NCI-H1417 treated with DMSO at 0.1 percent for 48 hours (cell line): ENCODE measurements around the gene EIPR1.
"Not testable (repeated sequence)": the region's sequence is repeated elsewhere in the genome, so short reads cannot be mapped to it uniquely, and the experiment has no call there.

ENCODE experiments used
- DNase-seq: peaks from one replicate; lab custom pipeline; 2025; lab: John Stamatoyannopoulos, UW

The EIPR1 gene

DNA sequence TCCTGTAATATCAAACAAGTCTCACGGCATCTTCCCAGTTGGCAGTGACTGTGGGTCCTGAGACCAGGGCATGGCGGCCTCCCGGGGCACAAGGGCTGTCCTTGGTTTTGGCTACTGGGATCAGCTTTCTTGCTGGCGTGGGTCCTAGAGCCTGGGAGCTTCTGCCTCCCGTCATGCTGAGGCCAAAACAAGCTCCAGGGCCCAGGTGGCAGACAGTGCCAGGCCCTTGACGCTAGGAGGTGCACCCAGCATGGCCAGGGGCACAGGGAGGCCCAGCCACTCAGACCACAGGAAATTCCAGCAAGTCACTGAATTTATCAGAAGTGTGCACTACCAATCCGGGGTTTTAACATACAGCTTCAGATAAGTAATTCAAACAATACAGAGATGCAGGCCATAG lies 184.7 kb downstream of the EIPR1 start:
- DNase-seq: no peak

DNA sequence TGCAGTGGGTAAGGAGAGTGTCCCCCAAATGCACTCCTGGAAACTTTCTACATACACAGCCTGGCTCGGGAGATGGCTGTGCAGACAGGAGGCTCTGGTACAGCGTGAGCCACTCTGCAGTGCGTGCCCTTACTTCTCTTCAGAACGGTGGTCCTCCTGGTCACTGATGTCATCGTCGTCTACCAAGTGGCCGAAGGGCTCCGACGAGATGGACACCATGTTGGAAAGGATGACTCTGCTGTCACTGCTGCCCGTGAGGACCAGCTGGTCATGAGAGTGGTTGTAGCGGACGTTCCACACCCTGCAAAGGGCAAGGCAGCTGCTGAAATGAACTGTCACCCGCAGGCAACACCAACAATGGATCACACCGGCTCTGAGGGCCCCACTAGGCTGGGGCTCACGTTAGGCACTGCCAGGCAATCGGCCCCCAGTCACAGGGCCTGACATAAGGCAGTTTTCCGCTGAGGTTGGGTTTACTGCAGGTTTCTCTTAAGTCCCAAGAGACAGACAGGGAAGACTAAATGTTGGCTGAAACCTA lies 185.3 kb downstream of the EIPR1 start:
- DNase-seq: no peak

DNA sequence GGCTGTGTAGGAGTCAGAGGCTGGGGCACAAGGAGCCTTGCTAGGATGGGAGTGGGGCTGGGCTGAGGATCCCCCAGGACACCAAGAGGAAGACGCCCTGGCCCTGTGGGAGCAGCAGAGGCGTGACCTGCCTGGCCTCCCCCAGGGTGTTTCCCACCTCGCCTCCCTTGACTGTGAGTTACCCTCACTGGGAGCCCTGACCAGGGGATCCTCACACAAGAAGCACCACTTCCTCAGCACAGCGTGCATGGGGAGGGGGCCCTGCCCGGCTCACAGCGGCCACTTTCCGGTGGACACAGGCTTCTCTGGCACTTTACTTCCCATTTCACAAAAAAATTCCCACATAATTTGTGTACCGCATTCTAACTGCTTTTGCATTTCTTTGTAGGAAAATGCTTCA lies 187.7 kb downstream of the EIPR1 start:
- DNase-seq: no peak

DNA sequence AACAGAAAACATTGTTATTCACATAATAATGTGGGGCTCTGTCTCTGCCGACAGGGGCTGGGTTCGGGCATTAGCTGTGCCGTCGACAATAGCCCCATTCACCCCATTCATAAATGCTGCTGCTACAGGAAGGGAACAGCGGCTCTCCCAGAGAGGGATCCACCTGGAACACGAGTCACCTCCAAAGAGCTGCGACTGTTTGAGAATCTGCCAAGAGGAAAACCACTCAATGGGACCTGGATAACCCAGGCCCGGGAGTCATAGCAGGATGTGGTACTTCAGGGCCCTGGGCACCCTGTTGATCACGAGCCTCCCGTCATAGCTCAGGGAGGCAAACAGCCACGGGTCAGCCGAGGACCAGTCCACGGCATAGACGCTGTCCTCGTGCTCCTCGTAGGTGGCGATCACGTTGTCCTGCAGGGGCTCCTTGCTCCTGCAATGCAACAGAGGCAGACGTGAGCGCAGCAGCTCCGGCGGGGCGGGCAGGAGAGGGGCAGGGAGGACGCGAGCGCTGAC lies 188.5 kb downstream of the EIPR1 start:
- no peak for DNase-seq

DNA sequence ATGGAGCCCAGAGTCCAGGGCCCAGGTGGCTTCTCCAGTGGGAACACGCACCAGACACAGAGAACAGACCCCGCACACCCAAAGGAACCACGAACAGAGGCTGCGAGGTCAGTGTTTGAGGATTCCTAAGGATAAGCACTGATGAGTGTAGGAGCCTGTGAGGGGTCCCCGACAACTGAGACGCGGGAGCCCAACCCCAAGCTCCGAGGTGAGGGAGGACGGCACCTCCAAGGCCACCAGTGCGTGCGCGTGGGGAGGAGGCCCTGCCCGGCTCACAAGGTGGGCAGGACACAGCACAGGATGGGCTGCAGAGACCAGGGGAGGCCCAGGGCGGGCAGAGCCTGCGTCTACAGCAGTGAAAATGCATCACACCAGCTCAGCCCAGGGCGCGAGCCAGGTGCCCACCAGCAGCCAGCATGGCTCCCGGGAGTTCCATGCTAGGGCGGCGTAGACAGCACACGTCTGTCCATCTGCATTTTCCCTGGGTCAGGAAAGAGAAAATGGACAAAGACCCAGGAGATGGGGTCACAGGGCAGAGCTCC lies 189.1 kb downstream of the EIPR1 start:
- DNase-seq: no peak

DNA sequence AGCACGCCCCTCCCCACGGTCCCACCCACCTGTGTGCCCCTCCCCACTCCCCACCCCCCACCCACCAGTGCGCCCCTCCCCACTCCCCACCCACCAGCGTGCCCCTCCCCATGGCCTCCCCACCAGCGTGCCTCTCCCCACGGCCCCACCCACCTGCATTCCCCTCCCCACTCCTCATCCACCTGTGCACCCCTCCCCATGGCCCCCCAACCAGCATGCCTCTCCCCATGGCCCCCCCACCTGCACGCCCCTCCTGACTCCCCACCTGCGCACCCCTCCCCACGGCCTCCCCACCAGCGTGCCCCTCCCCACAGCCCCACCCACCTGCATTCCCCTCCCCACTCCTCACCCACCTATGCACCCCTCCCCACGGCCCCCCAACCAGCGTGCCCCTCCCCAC lies 190.2 kb downstream of the EIPR1 start:
- DNase-seq: no peak

DNA sequence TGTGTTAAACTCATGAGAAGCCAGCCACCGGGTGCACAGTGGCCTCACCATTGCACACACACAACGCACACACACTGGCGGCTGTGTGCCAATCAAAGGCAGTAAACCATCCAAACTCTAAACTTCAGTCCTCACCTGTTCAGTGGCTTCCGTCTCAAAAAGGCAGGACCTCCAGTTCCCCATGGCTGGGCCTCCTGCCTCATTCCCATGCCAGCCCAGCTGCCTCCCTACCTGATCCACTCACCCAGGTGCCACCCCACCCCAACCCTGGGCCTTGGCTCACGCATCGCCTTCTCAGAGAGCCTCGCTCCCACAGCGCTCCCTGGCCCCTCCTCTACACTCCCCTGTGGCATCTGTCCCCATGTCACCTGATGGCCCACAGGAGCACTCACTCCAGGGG lies 190.9 kb downstream of the EIPR1 start:
- no peak for DNase-seq

DNA sequence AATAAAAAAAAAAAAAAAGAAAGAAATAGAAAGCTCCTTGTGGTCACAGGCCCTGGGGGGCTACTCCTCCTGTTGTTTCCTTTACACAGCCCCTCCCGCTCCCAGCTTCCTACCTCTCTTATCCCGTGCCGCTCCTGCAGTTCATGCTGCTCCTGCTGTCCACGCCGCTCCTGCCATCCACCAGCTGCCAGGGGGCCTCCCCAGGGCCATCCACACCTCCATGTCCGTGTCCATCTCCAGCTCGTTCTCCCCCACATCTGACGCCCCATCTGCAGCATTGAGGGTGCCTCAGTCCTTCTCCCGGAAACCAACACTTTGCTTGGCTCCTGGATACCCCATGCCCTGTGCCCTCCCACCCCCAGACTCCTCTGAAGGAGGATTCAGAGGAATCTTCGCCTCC lies 191.7 kb downstream of the EIPR1 start:
- DNase-seq: no peak

DNA sequence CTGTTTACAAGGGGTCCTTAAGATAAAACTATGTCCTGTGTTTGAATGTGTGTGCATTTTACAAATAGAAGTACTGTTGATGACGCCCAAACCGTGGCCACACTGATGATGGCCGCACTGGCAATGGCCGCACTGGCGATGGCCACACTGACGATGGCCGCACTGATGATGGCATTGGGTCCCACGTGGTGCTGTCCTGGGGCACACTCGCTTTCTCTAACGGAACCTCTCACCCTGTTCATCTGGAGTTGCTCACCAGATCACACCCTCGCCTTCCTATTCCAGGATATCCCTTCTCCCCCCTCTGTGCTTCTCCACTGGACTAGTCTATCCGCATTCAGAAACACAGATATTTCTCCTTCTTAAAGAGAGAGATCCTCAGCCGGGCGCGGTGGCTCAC lies 192.4 kb downstream of the EIPR1 start:
- no peak for DNase-seq

DNA sequence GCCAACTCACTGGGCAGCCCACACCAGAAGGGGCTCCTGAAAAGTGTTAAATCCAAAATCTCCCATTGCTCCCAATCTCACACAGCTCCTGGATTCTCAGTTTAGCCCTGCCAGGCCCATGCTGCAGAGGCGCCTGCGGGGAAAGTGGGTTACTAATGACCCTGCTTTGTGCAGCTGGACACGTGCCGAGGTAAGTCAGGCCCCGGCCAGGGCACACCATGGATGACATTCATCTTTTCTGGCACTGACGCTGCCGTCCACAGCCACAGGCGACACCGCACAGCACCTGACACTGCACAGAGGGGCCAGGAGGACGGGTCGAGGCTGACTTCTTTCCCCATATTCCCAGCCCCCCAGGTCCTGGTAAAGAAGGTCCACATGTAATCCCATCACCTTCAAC lies 193.5 kb downstream of the EIPR1 start:
- no peak for DNase-seq

DNA sequence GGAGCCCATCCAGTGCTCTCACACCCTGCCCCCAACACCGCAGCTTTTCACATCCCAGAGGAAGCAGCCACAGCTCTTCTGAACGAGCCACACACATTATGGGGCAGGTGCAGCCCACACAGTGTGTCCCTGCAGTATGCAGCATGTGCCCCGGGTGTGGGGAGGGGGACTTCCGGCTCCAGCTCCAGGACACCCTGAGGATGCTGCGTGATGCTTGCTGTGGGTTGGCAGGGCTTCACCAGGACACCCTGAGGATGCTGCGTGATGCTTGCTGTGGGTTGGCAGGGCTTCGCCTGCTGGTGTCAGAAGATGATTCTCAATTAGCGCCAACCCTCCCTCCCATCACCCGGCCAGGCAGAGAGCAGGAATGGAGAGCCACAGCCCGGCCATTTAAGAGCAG lies 193.9 kb downstream of the EIPR1 start:
- no peak for DNase-seq

DNA sequence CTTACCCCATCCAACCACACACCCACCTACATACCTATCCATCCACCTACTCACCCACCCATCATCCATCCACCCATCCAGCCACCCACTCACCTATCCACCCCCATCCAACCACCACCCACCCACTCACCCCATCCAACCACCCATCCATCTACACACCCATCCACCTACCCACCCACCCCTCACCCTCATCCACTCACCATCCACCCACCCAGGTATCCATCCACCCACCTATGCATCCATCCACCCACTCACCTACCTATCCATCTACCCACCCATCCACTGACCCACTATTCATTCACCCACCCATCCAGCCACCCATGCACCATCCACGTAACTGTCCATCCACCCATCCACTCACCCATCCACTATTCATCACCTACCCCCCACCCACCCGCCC lies 194.8 kb downstream of the EIPR1 start:
- no peak for DNase-seq

DNA sequence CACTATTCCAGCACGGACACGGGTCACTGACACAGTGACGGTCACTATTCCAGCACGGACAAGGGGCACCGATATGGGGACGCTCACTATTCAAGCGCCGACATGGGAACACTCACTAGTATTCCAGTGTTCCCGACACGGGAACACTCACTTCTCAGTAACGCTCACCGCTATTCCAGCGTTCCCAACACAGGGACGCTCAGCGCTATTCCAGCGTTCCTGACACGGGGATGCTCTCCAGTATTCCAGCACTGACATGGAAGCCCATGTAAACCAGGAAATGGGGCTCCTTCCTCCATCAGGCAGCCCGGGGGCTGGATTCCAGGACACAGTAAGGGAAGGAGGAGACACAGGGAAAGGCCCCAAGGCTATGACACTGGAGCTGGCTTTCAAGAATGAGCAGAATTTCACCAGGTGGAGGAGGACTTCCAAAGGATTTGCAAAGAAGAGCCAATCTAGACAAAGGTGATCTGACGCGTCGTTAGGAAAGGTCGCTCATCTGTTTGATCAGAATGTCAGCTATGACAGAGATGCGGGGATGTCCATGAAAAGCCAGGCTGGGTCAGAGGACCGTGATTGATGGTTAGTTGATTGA lies 196.1 kb downstream of the EIPR1 start:
- DNase-seq: no peak

DNA sequence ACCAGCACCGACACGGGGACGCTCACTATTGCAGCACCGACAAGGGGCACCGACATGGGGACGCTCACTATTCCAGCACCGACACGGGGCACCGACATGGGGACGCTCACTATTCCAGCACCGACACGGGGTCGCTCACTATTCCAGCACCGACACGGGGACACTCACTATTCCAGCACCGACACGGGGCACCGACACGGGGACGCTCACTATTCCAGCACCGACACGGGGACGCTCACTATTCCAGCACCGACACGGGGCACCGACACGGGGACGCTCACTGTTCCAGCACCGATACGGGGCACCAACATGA lies 196.8 kb downstream of the EIPR1 start:
- not testable (repeated sequence) for DNase-seq

DNA sequence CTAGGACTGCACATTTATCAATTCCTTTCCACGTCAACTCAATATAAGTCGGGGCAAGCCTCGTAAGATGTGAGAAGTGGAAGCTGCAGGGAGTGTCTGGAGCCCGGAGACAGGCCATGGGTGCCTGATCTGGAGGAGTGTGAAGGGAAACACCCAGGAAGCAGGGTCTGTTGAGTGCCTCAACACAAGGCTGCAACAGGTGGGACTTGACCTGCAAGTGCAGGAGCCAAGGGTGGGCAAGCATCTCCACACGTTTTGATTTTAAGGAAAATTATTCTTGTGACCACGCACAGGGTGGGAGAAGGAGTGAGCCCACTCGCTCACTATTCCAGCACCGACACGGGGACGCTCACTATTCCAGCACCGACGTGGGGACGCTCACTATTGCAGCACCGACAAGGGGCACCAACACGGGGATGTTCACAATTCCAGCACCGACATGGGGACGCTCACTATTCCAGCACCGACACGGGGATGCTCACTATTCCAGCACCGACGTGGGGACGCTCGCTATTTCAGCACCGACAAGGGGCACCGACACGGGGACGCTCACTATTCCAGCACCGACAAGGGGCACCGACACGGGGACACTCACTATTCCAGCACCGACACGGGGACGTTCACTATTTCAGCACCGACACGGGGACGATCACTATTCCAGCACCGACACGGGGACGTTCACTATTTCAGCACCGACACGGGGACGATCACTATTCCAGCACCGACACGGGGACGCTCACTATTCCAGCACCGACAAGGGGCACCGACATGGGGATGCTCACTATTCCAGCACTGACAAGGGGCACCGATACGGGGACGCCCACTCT lies 197.3 kb downstream of the EIPR1 start:
- DNase-seq: no peak

DNA sequence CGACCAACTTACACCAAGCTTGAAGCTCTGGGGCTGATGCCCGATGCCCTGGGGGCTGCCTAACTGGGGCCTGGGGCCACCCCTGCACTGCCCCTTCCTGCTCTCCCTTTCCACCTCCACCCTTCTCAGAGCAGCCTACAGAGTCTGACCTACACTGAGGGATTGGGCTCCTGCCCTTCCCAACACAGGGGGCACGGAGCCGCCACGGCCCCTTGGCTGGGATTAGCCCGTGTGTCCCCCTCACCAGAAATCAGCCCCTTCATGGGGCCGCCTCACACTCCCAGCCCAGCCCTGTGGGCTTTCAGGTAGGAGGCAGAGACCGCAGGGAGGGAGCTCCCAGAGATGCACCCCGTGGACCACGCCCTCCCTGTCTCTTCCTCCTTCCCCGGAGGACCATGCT lies 198.0 kb downstream of the EIPR1 start:
- no peak for DNase-seq

DNA sequence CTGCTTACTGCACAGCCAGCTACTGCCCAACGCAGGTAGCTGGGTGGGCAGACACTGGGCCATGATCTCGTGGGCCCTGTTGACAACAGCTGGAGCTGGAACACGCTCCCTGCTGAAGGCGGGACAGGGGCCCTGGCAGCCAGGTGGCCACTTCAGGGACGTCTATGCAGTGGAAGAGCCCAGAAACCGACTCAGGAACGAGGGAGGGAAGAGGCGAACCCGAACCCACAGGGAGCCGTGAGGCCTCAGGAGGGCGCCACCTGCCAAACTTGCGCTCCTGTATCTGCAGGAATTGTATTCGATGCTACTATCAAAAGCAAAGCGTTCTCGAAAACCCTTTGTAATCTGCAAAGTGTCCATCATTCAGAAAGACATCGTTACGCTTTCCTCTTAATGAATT lies 198.4 kb downstream of the EIPR1 start:
- DNase-seq: no peak

DNA sequence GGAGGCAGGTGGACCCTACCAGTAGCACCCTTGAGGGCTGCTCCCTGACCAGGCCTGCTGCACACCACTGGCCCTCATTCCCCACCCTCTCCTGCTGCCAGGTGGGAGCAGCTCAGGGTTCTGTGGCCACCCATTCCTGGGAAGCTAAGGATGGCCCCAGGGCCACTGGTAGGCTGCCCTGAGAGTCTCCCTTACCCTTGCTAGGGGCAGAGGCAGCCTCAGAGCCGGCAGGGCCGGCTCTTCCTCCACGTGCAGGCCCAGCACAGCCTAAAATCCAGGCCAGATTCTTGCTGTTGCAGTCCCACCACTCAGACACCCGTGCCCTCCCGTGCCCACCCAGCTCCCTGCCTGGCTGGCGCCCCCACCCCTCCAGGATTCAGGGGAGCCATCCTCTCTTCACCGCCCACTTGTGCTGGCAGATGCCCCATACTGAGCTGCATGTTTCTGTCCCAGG lies 199.0 kb downstream of the EIPR1 start:
- no peak for DNase-seq

DNA sequence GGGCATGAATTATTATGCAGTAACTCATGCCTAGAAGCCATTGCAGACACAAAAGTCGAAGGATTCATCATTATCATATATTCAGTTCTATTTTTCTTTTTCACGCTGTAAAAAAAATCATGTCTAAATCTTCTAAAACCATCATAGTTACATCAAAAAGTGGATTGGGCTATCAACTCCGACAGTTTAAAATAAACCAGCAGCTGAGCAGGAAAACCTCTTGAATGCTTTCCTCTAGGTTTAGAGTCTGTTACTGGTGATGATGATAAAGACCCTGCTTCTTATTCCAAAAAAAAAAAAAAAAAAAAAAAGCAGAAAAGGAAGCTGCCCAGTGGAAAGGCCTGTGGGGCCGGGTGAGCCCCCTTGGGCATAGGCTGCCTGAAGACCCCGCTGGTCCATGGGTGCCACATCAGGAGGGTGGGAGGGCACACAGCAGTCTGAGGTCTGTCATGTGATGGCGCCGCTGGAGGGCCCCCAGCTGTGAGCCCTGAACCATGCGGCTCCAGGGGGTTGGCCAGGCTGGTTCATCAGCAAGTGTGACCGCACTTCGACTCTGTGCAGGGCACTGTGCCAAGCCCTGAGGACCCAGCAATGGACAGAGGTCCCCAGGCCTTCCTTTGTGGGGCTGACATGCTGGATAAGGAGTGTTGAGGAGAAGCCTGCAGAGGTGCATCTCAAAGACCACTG lies 199.6 kb downstream of the EIPR1 start:
- no peak for DNase-seq

DNA sequence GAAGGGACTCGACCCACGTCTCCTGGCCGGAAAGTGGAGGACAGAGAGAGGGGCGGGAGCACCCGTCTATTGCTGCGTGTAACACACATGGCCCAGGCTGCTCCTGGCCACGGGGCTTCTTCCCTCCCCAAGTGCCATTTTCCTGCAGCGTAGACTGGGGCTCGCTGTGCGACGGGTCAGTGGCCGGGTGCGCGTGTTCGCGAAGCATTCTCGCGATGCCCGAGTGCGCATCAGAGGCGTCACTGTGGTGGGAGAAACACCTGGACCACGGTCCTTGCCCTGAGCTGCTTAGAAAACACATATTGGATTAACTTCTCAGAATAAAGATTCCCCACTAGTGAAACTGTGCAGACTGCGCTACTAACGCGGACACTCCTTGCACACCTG lies 200.8 kb downstream of the EIPR1 start:
- DNase-seq: no peak

DNA sequence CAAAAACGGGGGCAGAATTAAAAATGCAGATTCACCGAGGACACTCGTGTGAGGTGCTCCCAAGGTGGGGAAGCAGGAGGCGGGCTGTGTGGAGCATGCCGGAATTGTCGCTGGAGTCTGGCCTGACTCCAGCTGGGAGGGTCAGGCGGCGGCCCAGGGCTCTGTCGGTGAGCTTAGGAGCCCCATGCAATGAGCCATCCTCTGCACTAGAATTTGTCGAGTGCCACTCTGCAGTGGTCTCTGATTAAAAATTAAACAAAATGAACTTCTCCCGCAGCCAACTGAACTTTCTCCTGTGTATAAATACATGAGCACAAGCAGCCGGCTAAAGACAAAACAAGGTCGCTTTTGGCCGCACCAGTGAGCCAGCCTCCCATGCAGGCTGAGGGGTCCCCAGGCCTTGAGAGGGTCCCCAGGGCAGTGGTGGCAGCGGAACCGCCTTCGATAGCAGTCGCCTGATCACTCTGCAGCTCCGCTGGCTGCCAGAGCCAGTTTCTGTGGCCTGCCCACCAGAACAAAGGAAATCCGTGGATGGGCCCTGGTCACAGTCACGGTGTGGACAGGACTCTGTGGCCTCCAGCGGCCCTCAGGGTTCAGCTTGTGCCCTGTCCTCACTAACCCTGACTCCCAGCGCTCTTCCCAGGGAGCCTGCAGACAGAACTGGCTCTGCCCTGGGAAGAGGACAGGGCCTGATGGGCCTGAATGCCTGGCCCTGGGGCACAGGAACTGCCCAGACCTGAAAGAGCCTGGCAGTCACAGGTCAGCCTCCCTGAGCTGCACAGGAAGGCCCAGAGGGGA lies 201.3 kb downstream of the EIPR1 start:
- DNase-seq: no peak

DNA sequence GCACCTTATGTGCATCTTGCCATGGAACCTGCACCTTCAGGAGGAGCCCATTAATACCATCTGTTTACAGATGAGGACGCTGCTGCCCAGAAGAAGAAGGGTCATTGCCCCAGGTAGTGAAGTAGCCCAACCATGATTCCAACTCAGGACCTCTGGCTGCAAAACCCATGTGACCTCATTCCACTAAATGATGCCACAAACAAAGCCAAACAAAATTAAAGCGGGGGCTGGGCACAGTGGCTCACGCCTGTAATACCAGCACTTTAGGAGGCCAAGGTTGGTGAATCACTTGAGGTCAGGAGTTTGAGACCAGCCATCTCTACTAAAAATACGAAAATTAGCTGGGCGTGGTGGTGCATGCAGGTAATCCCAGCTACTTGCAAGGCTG lies 202.1 kb downstream of the EIPR1 start:
- DNase-seq: no peak
